GM12878 (cell line): ENCODE results near the gene CMBL. TPM values are rescaled to one million over a fixed set of nuclear protein-coding genes. Genes with fewer than 3 reads are reported as not detected.

ENCODE experiments used
- ATAC-seq: fragments of 200-7000 bp; cut with Tn5 transposase; 3 replicates; pipeline ENCODE4 v1.9.1; 2020; ENCODE audit warnings: mild to moderate bottlenecking, moderate library complexity
- BruUV-seq: library from RNA; stranded (reverse); fragments of 400-500 nt; replicated peaks from 2 replicates; lab custom pipeline; 2021; lab: Mats Ljungman, UMichigan
- CTCF ChIA-PET: fragments of 300-600 bp; sonication (Branson Sonifier 250); formaldehyde crosslinking; extraction: SDS; loops from one replicate; lab custom pipeline; 2021; ENCODE audit warnings: inconsistent platforms; lab: Yijun Ruan, JAX
- POLR2A ChIA-PET: fragments of 350-600 bp; formaldehyde crosslinking; extraction: SDS; loops from one replicate; lab custom pipeline; 2021; ENCODE audit warnings: inconsistent platforms; lab: Charles Lee
- RAD21 ChIA-PET: fragments of 300-600 bp; sonication (Branson Sonifier 250); formaldehyde crosslinking; loops from one replicate; lab custom pipeline; 2023; ENCODE audit warnings: antibody characterized with exemption; ENCODE audit not compliant: unreplicated experiment; lab: Charles Lee
- SMC1A ChIA-PET: fragments of 300-600 bp; sonication (Branson Sonifier 250); formaldehyde crosslinking; loops from one replicate; lab custom pipeline; 2023; ENCODE audit not compliant: unreplicated experiment, uncharacterized antibody; lab: Charles Lee
- DNase-seq: peaks from one replicate; pipeline ENCODE4 v3.0.0-alpha.2; 2011; ENCODE audit warnings: low read depth, low spot score
- FAIRE-seq: peaks from 3 replicates; lab custom pipeline; 2011; peaks lifted over from hg19 to GRCh38; lab: Jason Lieb, UNC
- H2AFZ ChIP-seq: 2 replicates; pipeline ENCODE4 v1.6.0; 2011; ENCODE audit warnings: low read depth, low read length, control low read depth; ENCODE audit not compliant: control insufficient read depth
- H3K27ac ChIP-seq: 2 replicates; pipeline ENCODE4 v1.5.1; 2011; ENCODE audit warnings: control low read depth; ENCODE audit not compliant: control insufficient read depth, insufficient read depth
- H3K27me3 ChIP-seq, 2 experiments: replicated peaks in 1 of 2; 2 replicates each; pipeline versions ENCODE4 v1.6.0 to v1.6.1; 2011; ENCODE audit warnings: low read length in 1 of 2; ENCODE audit not compliant: control insufficient read depth in 2 of 2, insufficient read depth in 2 of 2
- H3K36me3 ChIP-seq, 2 experiments: 2 replicates each; pipeline ENCODE4 v1.5.1; 2011; ENCODE audit warnings: low read length in 1 of 2; ENCODE audit not compliant: control insufficient read depth in 2 of 2, insufficient read depth in 2 of 2
- H3K4me1 ChIP-seq: 2 replicates; pipeline ENCODE4 v1.6.1; 2011; ENCODE audit warnings: mild to moderate bottlenecking, low read length, moderate library complexity, mixed read lengths; ENCODE audit not compliant: control insufficient read depth, insufficient read depth
- H3K4me2 ChIP-seq: 2 replicates; pipeline ENCODE4 v1.6.0; 2011; ENCODE audit warnings: control low read depth; ENCODE audit not compliant: control insufficient read depth, insufficient read depth
- H3K4me3 ChIP-seq: fragments of 200-600 bp; sonication (generic); 2 replicates; pipeline ENCODE4 v1.5.1; 2016
- H3K79me2 ChIP-seq: 2 replicates; pipeline ENCODE4 v1.6.0; 2011; ENCODE audit warnings: low read length; ENCODE audit not compliant: control insufficient read depth, insufficient read depth
- H3K9ac ChIP-seq: 2 replicates; pipeline ENCODE4 v1.8.0; 2011; ENCODE audit warnings: low read length, control low read depth, mixed read lengths; ENCODE audit not compliant: control insufficient read depth, insufficient read depth
- H3K9me3 ChIP-seq: replicated peaks from 3 replicates; pipeline ENCODE4 v1.5.1; 2011; ENCODE audit warnings: mild to moderate bottlenecking, low read length; ENCODE audit not compliant: control insufficient read depth, insufficient read depth
- H4K20me1 ChIP-seq: 2 replicates; pipeline ENCODE4 v1.6.0; 2011; ENCODE audit not compliant: control insufficient read depth, insufficient read depth
- CEBPB ChIP-seq, 2 experiments: fragments of 150-350 bp in 1 of 2; IDR thresholded peaks; 2 replicates each; pipeline ENCODE4 v1.6.1; 2012 to 2014; ENCODE audit warnings: low read depth in 2 of 2, low read length in 2 of 2, borderline replicate concordance in 1 of 2, inconsistent platforms in 1 of 2
- EGR1 ChIP-seq, 2 experiments: IDR thresholded peaks; 1 replicate in 1 of 2; 2 replicates in 1 of 2; pipeline ENCODE4 v1.6.1; 2011 to 2012; ENCODE audit warnings: low read depth in 2 of 2, low read length in 2 of 2, borderline replicate concordance in 1 of 2, mild to moderate bottlenecking in 1 of 2, moderate library complexity in 1 of 2
- EZH2 ChIP-seq: IDR thresholded peaks from 2 replicates; pipeline ENCODE4 v1.6.1; 2012; ENCODE audit warnings: low read depth, mild to moderate bottlenecking, control low read depth, inconsistent platforms, low read length, borderline replicate concordance; ENCODE audit not compliant: control insufficient read depth
- MTA2 ChIP-seq: fragments of 450-650 bp; IDR thresholded peaks from 2 replicates; pipeline ENCODE4 v1.6.1; 2016; ENCODE audit warnings: low read depth, mild to moderate bottlenecking, moderate library complexity
- NBN ChIP-seq: fragments of 450-650 bp; IDR thresholded peaks from 2 replicates; pipeline ENCODE4 v1.6.1; 2016
- NFYA ChIP-seq: IDR thresholded peaks from 2 replicates; pipeline ENCODE4 v1.6.1; 2011; ENCODE audit warnings: low read depth, mild to moderate bottlenecking, low read length, improper control_type of control experiment, borderline replicate concordance
- NR2C2 ChIP-seq: IDR thresholded peaks from 2 replicates; pipeline ENCODE4 v1.6.1; 2011; ENCODE audit warnings: borderline replicate concordance, low read depth; ENCODE audit not compliant: control insufficient read depth, insufficient read length
- RBBP5 ChIP-seq: fragments of 200-600 bp; sonication (generic); conservative IDR thresholded peaks from 2 replicates; pipeline ENCODE4 v1.6.1; 2016
- RELB ChIP-seq: fragments of 450-650 bp; IDR thresholded peaks from 2 replicates; pipeline ENCODE4 v1.6.1; 2017; ENCODE audit warnings: low read depth, mild to moderate bottlenecking, moderate library complexity
- RUNX3 ChIP-seq: IDR thresholded peaks from 2 replicates; pipeline ENCODE4 v1.6.1; 2012; ENCODE audit warnings: low read length, inconsistent platforms
- SMARCA5 ChIP-seq: fragments of 450-650 bp; IDR thresholded peaks from 2 replicates; pipeline ENCODE4 v1.6.1; 2017; ENCODE audit warnings: mild to moderate bottlenecking
- SPI1 ChIP-seq: IDR thresholded peaks from 2 replicates; pipeline ENCODE4 v1.6.1; 2011; ENCODE audit warnings: low read depth, mild to moderate bottlenecking, low read length, moderate library complexity, borderline replicate concordance; ENCODE audit not compliant: insufficient read depth
- SREBF1 ChIP-seq: IDR thresholded peaks from 2 replicates; pipeline ENCODE4 v1.6.1; 2012; ENCODE audit warnings: mild to moderate bottlenecking, low read length
- ZNF274 ChIP-seq: IDR thresholded peaks from one replicate; pipeline ENCODE4 v1.8.0; 2011; ENCODE audit not compliant: insufficient read length, insufficient read depth
- ZNF687 ChIP-seq: fragments of 450-650 bp; IDR thresholded peaks from 2 replicates; pipeline ENCODE4 v1.6.1; 2017; ENCODE audit warnings: mild to moderate bottlenecking, moderate library complexity
- WGBS: methylation state at CpG from one replicate; pipeline ENCODE4 v1.1.6; 2016; ENCODE audit warnings: low lambda C conversion rate; ENCODE audit not compliant: insufficient replicate concordance, insufficient coverage; ENCODE audit errors: missing lambda C conversion rate; 5-methylcytosine and 5-hydroxymethylcytosine counted together
- in situ Hi-C: fragments of 300-500 bp; cut with MboI; formaldehyde crosslinking; loops from 9 replicates; pipeline ENCODE4 v1.14.3; 2018; ENCODE audit warnings: mixed read lengths
- intact Hi-C: fragments of 100-400 bp; cut with micrococcal nuclease; formaldehyde crosslinking; loops from one replicate; pipeline ENCODE4 v1.14.2; 2022; ENCODE audit not compliant: unreplicated experiment
- polyA plus RNA-seq, 11 experiments: library from polyadenylated mRNA; depleted of rRNA in 4 of 11; unstranded in 6 of 11; stranded (reverse) in 5 of 11; fragments of >200 nt; fragmentation: Nextera tagmentation in 4 of 11; fragmentation: Illumina TruSeq in 1 of 11; extraction: Ambion mirVana in 4 of 11; extraction: Trizol in 1 of 11; gene quantifications; 1 replicate in 1 of 11; 2 replicates in 10 of 11; pipeline versions ENCODE4 v1.2.1 to v1.2.3, GENCODE V29; 2011 to 2016; ENCODE audit warnings: inconsistent platforms in 2 of 11, missing spikeins in 2 of 11, low read depth in 1 of 11
- total RNA-seq, 4 experiments: library from RNA; depleted of rRNA in 3 of 4; stranded (reverse); fragments of >200 nt in 3 of 4; fragmentation: Illumina TruSeq in 1 of 4; extraction: Trizol in 1 of 4; gene quantifications; 2 replicates each; pipeline versions ENCODE4 v1.2.1 to v1.2.3, GENCODE V29; 2013 to 2021

CMBL gene
- total and polyA plus RNA-seq, 10 of the 15 experiments (the other 5 are each of a cell fraction or from before 2014, with no cell fraction given), result 1.8 to 15.6 (median 7.5) TPM

GRCh38 chr5:10329820-10330481 lies 22.2 kb upstream of the CMBL start (continued):
- TF ChIP-seq ZNF687 (no peak), MTA2 (no peak), RUNX3 (no peak), CEBPB (IDR thresholded peaks at IDR 0.05; ENCODE audit: borderline replicate concordance in 1 of 2, low read depth in 2 of 2, low read length in 2 of 2) (no peak), EGR1 (IDR thresholded peaks at IDR 0.05; ENCODE audit: borderline replicate concordance in 1 of 2, low read depth in 2 of 2, low read length in 2 of 2) (no peak), SMARCA5 (no peak), NBN (no peak), SREBF1 (no peak)

- CTCF ChIA-PET, result no interaction called here
- no peak for TF ChIP-seq ZNF274
- TF ChIP-seq SPI1, result no peak
- no peak for TF ChIP-seq RBBP5
- no peak for TF ChIP-seq EZH2
- no peak for TF ChIP-seq RELB
- no peak for TF ChIP-seq MTA2
- TF ChIP-seq NFYA, result no peak
- no peak for TF ChIP-seq NR2C2
Measured at GRCh38 chr5:10329446-10329819, 21.7 kb upstream of the CMBL start.

More at GRCh38 chr5:10329446-10329819, 21.7 kb upstream of the CMBL start:
- H3K9me3 ChIP-seq, result no peaks in the 10 kb centered on the region
- H3K27me3 ChIP-seq, result peaks cover 0 to 10% of the 10 kb centered on the region in 2 experiments; a peak in 2 of 4 replicates
- no peaks in the 10 kb centered on the region for H3K79me2 ChIP-seq
- no peak overlapping the region for H3K9ac ChIP-seq
- WGBS, result 13% methylated on average over 2 of the region's 2 CpGs
- no peaks in the 10 kb centered on the region for H3K4me1 ChIP-seq
- no peak overlapping the region for H2AFZ ChIP-seq
- DNase-seq (no peak), FAIRE-seq (no peak), ATAC-seq (no peak)
- no peaks in the 10 kb centered on the region for H3K36me3 ChIP-seq
- ChIA-PET RAD21 (no interaction called here), POLR2A (no interaction called here), SMC1A (interaction anchor here (1.1 to 1.3 kb wide), 2 partner anchors 46 to 279 kb away, joined by 3 read pairs; no protein-coding TSS in a partner anchor)
- H3K27ac ChIP-seq, result no peak overlapping the region
- in situ Hi-C loops, result no loop called here
- BruUV-seq, result no TSS peak
- H4K20me1 ChIP-seq, result no peaks in the 10 kb centered on the region
- intact Hi-C loops, result no loop called here
- H3K4me2 ChIP-seq, result no peak overlapping the region
- no peak overlapping the region for H3K4me3 ChIP-seq
